DND-41 (cell line): ENCODE results near the gene GPM6B.

Experiments
- ATAC-seq: fragments of 200-7000 bp; cut with Tn5 transposase; 3 replicates; pipeline ENCODE4 v1.9.1; 2021; ENCODE audit warnings: low read depth; ENCODE audit not compliant: insufficient read depth
- DNase-seq: peaks from one replicate; pipeline ENCODE4 v3.0.0-alpha.2; 2020
- H2AFZ ChIP-seq: 2 replicates; pipeline ENCODE4 v1.6.0; 2012; ENCODE audit warnings: low read depth, low read length
- H3K27ac ChIP-seq: 2 replicates; pipeline ENCODE4 v1.5.1; 2012; ENCODE audit warnings: low read length, inconsistent platforms
- H3K27me3 ChIP-seq: fragments of 200-600 bp; sonication (generic); 2 replicates; pipeline ENCODE4 v1.6.0; 2012; ENCODE audit warnings: low read length, mild to moderate bottlenecking, inconsistent platforms; ENCODE audit not compliant: insufficient read depth, poor library complexity
- H3K36me3 ChIP-seq: 2 replicates; pipeline ENCODE4 v1.5.1; 2012; ENCODE audit warnings: low read length, inconsistent platforms; ENCODE audit not compliant: insufficient read depth
- H3K4me1 ChIP-seq: 2 replicates; pipeline ENCODE4 v1.5.1; 2012; ENCODE audit warnings: mild to moderate bottlenecking, low read length; ENCODE audit not compliant: insufficient read depth
- H3K4me2 ChIP-seq: 2 replicates; pipeline ENCODE4 v1.6.0; 2012; ENCODE audit warnings: mild to moderate bottlenecking, moderate library complexity, low read length, inconsistent platforms; ENCODE audit not compliant: insufficient read depth
- H3K4me3 ChIP-seq, 2 experiments: fragments of 200-600 bp in 1 of 2; shearing (Covaris generic) in 1 of 2; 2 replicates each; pipeline ENCODE4 v1.5.1; 2012 to 2016; ENCODE audit warnings: inconsistent platforms in 2 of 2, low read length in 2 of 2, mild to moderate bottlenecking in 2 of 2, low read depth in 1 of 2, moderate library complexity in 1 of 2
- H3K79me2 ChIP-seq: 2 replicates; pipeline ENCODE4 v1.6.0; 2012; ENCODE audit warnings: low read length, inconsistent platforms; ENCODE audit not compliant: insufficient read depth
- H3K9ac ChIP-seq: 2 replicates; pipeline ENCODE4 v1.6.0; 2012; ENCODE audit warnings: low read depth, mild to moderate bottlenecking, inconsistent platforms, low read length, moderate library complexity
- H3K9me3 ChIP-seq: 2 replicates; pipeline ENCODE4 v1.5.1; 2012; ENCODE audit warnings: low read length, moderate library complexity, mild to moderate bottlenecking, inconsistent platforms; ENCODE audit not compliant: insufficient read depth, severe bottlenecking
- H4K20me1 ChIP-seq: 2 replicates; pipeline ENCODE4 v1.6.0; 2012; ENCODE audit warnings: low read length; ENCODE audit not compliant: insufficient read depth
- CTCF ChIP-seq: IDR thresholded peaks from 2 replicates; pipeline ENCODE4 v1.5.1; 2012; ENCODE audit warnings: borderline replicate concordance, low read length, moderate library complexity, mild to moderate bottlenecking; ENCODE audit not compliant: poor library complexity, severe bottlenecking; ENCODE audit errors: extremely low read depth
- EZH2 ChIP-seq: IDR thresholded peaks from 3 replicates; pipeline ENCODE4 v1.6.1; 2012; ENCODE audit warnings: borderline replicate concordance, low read depth, mild to moderate bottlenecking, moderate library complexity, low read length, inconsistent platforms; ENCODE audit not compliant: severe bottlenecking

Gene GPM6B

GRCh38 chrX:13816176-13816575 is 717 bp downstream of the GPM6B start:
- H3K79me2 ChIP-seq = no peaks in the 10 kb centered on the region
- no peak overlapping the region for H3K27ac ChIP-seq
- DNase-seq (no peak), ATAC-seq (no peak)
- H3K9me3 ChIP-seq = no peaks in the 10 kb centered on the region
- no peaks in the 10 kb centered on the region for H3K27me3 ChIP-seq
- no peaks in the 10 kb centered on the region for H3K36me3 ChIP-seq
- no peak overlapping the region for H3K4me2 ChIP-seq
- no peak overlapping the region for H3K4me3 ChIP-seq
- no peaks in the 10 kb centered on the region for H4K20me1 ChIP-seq
- H2AFZ ChIP-seq = no peak overlapping the region
- TF ChIP-seq CTCF (no peak), EZH2 (no peak)
- H3K4me1 ChIP-seq = no peaks in the 10 kb centered on the region
- H3K9ac ChIP-seq = no peak overlapping the region

GRCh38 chrX:13815664-13816063 is 1.2 kb downstream of the GPM6B start:
- Histone ChIP-seq H2AFZ (no peak overlapping the region), H3K36me3 (no peaks in the 10 kb centered on the region), H3K79me2 (no peaks in the 10 kb centered on the region), H3K4me2 (no peak overlapping the region), H3K9me3 (no peaks in the 10 kb centered on the region), H3K27ac (no peak overlapping the region), H3K9ac (no peak overlapping the region), H4K20me1 (no peaks in the 10 kb centered on the region), H3K27me3 (no peaks in the 10 kb centered on the region), H3K4me1 (no peaks in the 10 kb centered on the region), H3K4me3 (no peak overlapping the region)
- TF ChIP-seq EZH2 (no peak), CTCF (no peak)
- ATAC-seq (no peak), DNase-seq (no peak)

- Histone ChIP-seq H3K4me2 (no peak overlapping the region), H3K27me3 (no peaks in the 10 kb centered on the region), H2AFZ (no peak overlapping the region), H3K27ac (no peak overlapping the region), H3K9me3 (no peaks in the 10 kb centered on the region), H4K20me1 (no peaks in the 10 kb centered on the region), H3K79me2 (no peaks in the 10 kb centered on the region), H3K4me1 (no peaks in the 10 kb centered on the region), H3K4me3 (no peak overlapping the region), H3K9ac (no peak overlapping the region), H3K36me3 (no peaks in the 10 kb centered on the region)
- no peak for DNase-seq
- ATAC-seq = no peak
- TF ChIP-seq CTCF = no peak
- no peak for TF ChIP-seq EZH2
Observed at GRCh38 chrX:13808865-13809264, 8.0 kb downstream of the GPM6B start.

- Histone ChIP-seq H3K4me2 (no peak overlapping the region), H2AFZ (no peak overlapping the region), H3K4me3 (no peak overlapping the region), H3K79me2 (no peaks in the 10 kb centered on the region), H3K27ac (no peak overlapping the region), H3K9ac (no peak overlapping the region), H4K20me1 (no peaks in the 10 kb centered on the region), H3K9me3 (no peaks in the 10 kb centered on the region), H3K27me3 (no peaks in the 10 kb centered on the region), H3K36me3 (no peaks in the 10 kb centered on the region), H3K4me1 (no peaks in the 10 kb centered on the region)
- ATAC-seq (no peak), DNase-seq (no peak)
- no peak for TF ChIP-seq EZH2
- no peak for TF ChIP-seq CTCF
Observed at GRCh38 chrX:13808293-13808692, 8.6 kb downstream of the GPM6B start.
